ENCODE measurements around the gene CAMK1G. TPM values are rescaled to one million over a fixed set of nuclear protein-coding genes. Genes with fewer than 3 reads are reported as not detected.

The CAMK1G gene
- total and polyA plus RNA-seq, 2 experiments from 2014 or later: 0.32 to 0.76 TPM

DNA sequence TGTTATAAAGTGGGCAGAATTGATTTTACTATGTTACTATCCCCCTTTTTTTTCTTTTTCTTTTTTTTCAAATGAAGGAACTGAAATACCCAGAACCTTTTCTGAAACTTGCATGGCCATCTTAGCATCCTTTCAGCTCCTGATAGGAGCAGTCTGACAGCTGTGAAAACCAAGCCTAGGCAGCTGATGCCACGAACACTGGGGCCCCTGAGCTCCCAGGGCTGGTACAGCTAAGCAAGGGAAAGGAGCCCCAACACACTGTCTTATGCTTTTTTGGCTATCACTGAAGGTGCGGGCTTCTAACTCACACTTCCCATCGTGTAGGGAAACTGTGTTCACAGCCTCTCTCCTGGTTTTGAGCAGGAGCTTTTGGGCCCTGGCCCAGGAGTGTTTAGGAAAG lies 23.0 kb upstream of the CAMK1G start (continued):
- TF ChIP-seq ZNF462 (CRISPR knock-in tag; IDR thresholded peaks at IDR 0.05): no peak
- no peak for TF ChIP-seq JUNB (IDR thresholded peaks at IDR 0.05; ENCODE audit: unreplicated experiment)
- no peak for TF ChIP-seq ETS1 (IDR thresholded peaks at IDR 0.05)
- TF ChIP-seq EZH2 (IDR thresholded peaks at IDR 0.05; ENCODE audit: low read depth, unreplicated experiment): no peak
- no peak for TF ChIP-seq CREB1 (CRISPR knock-in tag; IDR thresholded peaks at IDR 0.05; ENCODE audit: low read depth)

GRCh38 chr1:209560952-209561351 lies 22.6 kb upstream of the CAMK1G start:
- peaks cover 20% of the 10 kb centered on the region for H3K4me1 Mint-ChIP-seq
- peaks cover 11% of the 10 kb centered on the region for H3K27me3 Mint-ChIP-seq (ENCODE audit: insufficient read depth, low read depth, poor library complexity)
- TF ChIP-seq JUNB (IDR thresholded peaks at IDR 0.05; ENCODE audit: unreplicated experiment) (no peak), ZNF331 (CRISPR knock-in tag; IDR thresholded peaks at IDR 0.05; ENCODE audit: low read depth) (no peak), STAT1 (IDR thresholded peaks at IDR 0.05; ENCODE audit: unreplicated experiment) (no peak), EZH2phosphoT487 (IDR thresholded peaks at IDR 0.05; ENCODE audit: unreplicated experiment) (no peak), POLR2AphosphoS5 (IDR thresholded peaks at IDR 0.05; ENCODE audit: low read depth) (no peak), ETS1 (IDR thresholded peaks at IDR 0.05) (no peak), EZH2 (IDR thresholded peaks at IDR 0.05; ENCODE audit: low read depth, unreplicated experiment) (no peak), CREB1 (CRISPR knock-in tag; IDR thresholded peaks at IDR 0.05; ENCODE audit: low read depth) (no peak)
- TF ChIP-seq, protein P1, sequence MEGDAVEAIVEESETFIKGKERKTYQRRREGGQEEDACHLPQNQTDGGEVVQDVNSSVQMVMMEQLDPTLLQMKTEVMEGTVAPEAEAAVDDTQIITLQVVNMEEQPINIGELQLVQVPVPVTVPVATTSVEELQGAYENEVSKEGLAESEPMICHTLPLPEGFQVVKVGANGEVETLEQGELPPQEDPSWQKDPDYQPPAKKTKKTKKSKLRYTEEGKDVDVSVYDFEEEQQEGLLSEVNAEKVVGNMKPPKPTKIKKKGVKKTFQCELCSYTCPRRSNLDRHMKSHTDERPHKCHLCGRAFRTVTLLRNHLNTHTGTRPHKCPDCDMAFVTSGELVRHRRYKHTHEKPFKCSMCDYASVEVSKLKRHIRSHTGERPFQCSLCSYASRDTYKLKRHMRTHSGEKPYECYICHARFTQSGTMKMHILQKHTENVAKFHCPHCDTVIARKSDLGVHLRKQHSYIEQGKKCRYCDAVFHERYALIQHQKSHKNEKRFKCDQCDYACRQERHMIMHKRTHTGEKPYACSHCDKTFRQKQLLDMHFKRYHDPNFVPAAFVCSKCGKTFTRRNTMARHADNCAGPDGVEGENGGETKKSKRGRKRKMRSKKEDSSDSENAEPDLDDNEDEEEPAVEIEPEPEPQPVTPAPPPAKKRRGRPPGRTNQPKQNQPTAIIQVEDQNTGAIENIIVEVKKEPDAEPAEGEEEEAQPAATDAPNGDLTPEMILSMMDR (conservative IDR thresholded peaks at IDR 0.05; ENCODE audit: low read depth in 2 of 2): no peak
- TF ChIP-seq, protein P2, sequence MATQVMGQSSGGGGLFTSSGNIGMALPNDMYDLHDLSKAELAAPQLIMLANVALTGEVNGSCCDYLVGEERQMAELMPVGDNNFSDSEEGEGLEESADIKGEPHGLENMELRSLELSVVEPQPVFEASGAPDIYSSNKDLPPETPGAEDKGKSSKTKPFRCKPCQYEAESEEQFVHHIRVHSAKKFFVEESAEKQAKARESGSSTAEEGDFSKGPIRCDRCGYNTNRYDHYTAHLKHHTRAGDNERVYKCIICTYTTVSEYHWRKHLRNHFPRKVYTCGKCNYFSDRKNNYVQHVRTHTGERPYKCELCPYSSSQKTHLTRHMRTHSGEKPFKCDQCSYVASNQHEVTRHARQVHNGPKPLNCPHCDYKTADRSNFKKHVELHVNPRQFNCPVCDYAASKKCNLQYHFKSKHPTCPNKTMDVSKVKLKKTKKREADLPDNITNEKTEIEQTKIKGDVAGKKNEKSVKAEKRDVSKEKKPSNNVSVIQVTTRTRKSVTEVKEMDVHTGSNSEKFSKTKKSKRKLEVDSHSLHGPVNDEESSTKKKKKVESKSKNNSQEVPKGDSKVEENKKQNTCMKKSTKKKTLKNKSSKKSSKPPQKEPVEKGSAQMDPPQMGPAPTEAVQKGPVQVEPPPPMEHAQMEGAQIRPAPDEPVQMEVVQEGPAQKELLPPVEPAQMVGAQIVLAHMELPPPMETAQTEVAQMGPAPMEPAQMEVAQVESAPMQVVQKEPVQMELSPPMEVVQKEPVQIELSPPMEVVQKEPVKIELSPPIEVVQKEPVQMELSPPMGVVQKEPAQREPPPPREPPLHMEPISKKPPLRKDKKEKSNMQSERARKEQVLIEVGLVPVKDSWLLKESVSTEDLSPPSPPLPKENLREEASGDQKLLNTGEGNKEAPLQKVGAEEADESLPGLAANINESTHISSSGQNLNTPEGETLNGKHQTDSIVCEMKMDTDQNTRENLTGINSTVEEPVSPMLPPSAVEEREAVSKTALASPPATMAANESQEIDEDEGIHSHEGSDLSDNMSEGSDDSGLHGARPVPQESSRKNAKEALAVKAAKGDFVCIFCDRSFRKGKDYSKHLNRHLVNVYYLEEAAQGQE (IDR thresholded peaks at IDR 0.05; ENCODE audit: unreplicated experiment): no peak

More at GRCh38 chr1:209560952-209561351, 22.6 kb upstream of the CAMK1G start:
- H3K9me3 Mint-ChIP-seq: no peaks in the 10 kb centered on the region
- Histone ChIP-seq H4K20me1 (replicated peaks; ENCODE audit: insufficient read depth) (no peaks in the 10 kb centered on the region), H3K36me3 (ENCODE audit: insufficient read depth) (no peaks in the 10 kb centered on the region), H3K27ac (ENCODE audit: low read depth) (no peak overlapping the region), H3F3A (replicated peaks; ENCODE audit: low read depth) (no peaks in the 10 kb centered on the region), H3K79me2 (replicated peaks; ENCODE audit: insufficient read depth) (no peaks in the 10 kb centered on the region), H3K4me2 (no peak overlapping the region), H3K4me3 (no peak overlapping the region), H3K27me3 (ENCODE audit: insufficient read depth) (no peaks in the 10 kb centered on the region), H3K9me2 (ENCODE audit: insufficient read depth) (no peaks in the 10 kb centered on the region), H2AFZ (no peak overlapping the region), H3K4me1 (ENCODE audit: insufficient read depth) (peaks cover 17% of the 10 kb centered on the region)
- ATAC-seq (no peak), DNase-seq (ENCODE audit: low spot score) (no peak)
- no peak overlapping the region for H3K4me3 Mint-ChIP-seq
- H3K36me3 Mint-ChIP-seq (ENCODE audit: low read depth): no peaks in the 10 kb centered on the region
- no peak overlapping the region for H3K27ac Mint-ChIP-seq
